ENCODE results near the gene FABP3. TPM values are rescaled to one million over a fixed set of nuclear protein-coding genes. Genes with fewer than 3 reads are reported as not detected.

FABP3 gene
- total and polyA plus RNA-seq, 8 donors, result 7.6 to 73.5 (median 43.0) TPM; not detected in 1

DNA sequence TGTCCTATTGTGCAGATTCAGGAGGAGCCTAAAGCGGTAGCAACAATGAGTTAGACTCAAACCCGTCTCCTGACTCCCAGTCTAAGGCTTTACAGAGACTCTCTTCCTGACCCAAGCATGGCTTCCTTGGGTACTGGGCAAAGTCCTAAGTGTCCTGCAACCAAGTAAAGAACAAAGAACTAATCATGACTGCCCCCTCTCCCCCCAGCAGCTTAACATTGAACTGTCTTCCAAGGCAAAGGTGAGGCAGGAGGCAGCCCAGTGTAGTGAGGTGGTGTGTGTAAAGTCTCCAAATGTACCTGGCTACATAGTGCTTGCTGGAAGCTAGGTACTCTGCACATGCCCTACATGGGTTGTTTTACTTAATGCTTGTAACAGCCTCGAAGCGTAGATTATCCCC lies 2.3 kb downstream of the FABP3 start:
- DNase-seq, result no peak
- TF ChIP-seq, protein P1, sequence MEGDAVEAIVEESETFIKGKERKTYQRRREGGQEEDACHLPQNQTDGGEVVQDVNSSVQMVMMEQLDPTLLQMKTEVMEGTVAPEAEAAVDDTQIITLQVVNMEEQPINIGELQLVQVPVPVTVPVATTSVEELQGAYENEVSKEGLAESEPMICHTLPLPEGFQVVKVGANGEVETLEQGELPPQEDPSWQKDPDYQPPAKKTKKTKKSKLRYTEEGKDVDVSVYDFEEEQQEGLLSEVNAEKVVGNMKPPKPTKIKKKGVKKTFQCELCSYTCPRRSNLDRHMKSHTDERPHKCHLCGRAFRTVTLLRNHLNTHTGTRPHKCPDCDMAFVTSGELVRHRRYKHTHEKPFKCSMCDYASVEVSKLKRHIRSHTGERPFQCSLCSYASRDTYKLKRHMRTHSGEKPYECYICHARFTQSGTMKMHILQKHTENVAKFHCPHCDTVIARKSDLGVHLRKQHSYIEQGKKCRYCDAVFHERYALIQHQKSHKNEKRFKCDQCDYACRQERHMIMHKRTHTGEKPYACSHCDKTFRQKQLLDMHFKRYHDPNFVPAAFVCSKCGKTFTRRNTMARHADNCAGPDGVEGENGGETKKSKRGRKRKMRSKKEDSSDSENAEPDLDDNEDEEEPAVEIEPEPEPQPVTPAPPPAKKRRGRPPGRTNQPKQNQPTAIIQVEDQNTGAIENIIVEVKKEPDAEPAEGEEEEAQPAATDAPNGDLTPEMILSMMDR (IDR thresholded peaks at IDR 0.05), result no peak
- TF ChIP-seq EP300 (IDR thresholded peaks at IDR 0.05), result no peak
- no peak for TF ChIP-seq POLR2AphosphoS5 (IDR thresholded peaks at IDR 0.05)
- TF ChIP-seq POLR2A (IDR thresholded peaks at IDR 0.05), result no peak
- H3K27ac ChIP-seq, result peak overlapping the region in 1 of 5 donors; percentile 86

DNA sequence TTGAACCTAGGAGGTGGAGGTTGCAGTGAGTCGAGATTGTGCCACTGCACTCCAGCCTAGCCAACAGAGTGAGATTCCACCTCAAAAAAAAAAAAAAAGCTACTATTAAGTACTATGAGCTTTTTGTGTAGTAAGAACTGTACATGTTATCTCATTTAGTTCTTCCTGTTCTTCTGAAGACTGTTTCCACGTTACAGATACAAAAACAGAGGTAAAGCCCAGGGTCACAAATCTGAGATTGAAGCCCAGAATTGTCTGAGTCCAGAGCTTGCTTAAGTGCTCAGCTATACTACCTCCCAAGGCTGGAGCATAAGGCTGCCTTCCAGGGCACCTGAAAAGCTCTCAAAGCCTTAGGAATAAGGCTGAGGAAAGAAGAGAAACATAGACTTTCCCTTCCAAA lies 2.9 kb downstream of the FABP3 start:
- Histone ChIP-seq H3K4me1 (peaks cover 19 to 57% (median 40%) of the 10 kb centered on the region in 4 donors), H3K27ac (peak overlapping the region in 2 of 5 donors; percentile 21 to 86), H3K36me3 (peaks cover 4 to 29% (median 24%) of the 10 kb centered on the region in 4 donors), H3K9me3 (no peaks in the 10 kb centered on the region), H3K27me3 (no peaks in the 10 kb centered on the region), H3K4me3 (no peak overlapping the region)
- TF ChIP-seq POLR2AphosphoS5 (IDR thresholded peaks at IDR 0.05), result no peak
- no peak for TF ChIP-seq EP300 (IDR thresholded peaks at IDR 0.05)
- DNase-seq, result no peak
- WGBS, 5 donors, result 52 to 74% (median 59%) methylated on average over 2 of the region's 2 CpGs
- intact Hi-C loops (cut with DNase I; ENCODE audit: low total_unique reads), result no loop called here

More for the DNA sequence above, 2.3 kb downstream of the FABP3 start:
- Histone ChIP-seq H3K4me3 (no peak overlapping the region), H3K4me1 (peaks cover 19 to 57% (median 39%) of the 10 kb centered on the region in 4 donors), H3K27me3 (no peaks in the 10 kb centered on the region), H3K36me3 (peaks cover 0 to 23% (median 19%) of the 10 kb centered on the region in 4 donors), H3K9me3 (no peaks in the 10 kb centered on the region)
- intact Hi-C loops (cut with DNase I; ENCODE audit: low total_unique reads), result no loop called here
- 88 to 97% (median 90%) methylated on average over 4 of the region's 4 CpGs for WGBS, 5 donors

DNA sequence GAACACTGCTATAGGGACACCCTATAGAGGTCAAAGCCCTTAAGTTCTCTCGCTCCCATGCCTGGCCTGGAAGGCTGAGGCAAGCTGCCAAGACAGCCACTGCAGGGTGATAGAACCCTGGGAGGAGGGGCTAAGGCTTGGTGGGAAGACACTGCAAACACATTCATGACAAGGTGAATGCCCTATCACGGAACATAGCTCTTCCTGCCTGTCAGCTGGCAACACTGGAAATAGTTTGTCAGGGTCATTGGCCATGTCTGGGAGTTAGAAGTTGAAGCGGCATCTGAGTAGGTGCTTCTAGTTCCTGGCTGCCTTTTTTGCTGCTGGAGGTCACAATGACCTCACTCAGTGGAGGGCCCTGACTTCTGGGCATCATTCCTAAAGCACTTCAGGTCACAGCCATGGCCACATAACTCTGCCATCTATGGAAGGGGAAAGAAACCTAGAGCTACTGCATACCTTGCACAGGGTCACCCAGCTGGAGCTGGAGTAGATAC lies 4.2 kb downstream of the FABP3 start:
- peak overlapping the region in 3 of 5 donors; percentile 5 to 70 (median 30) for H3K27ac ChIP-seq
- peaks cover 17 to 42% (median 38%) of the 10 kb centered on the region in 4 donors for H3K36me3 ChIP-seq
- intact Hi-C loops (cut with DNase I; ENCODE audit: low total_unique reads), result no loop called here
- no peak overlapping the region for H3K4me3 ChIP-seq
- TF ChIP-seq POLR2A (IDR thresholded peaks at IDR 0.05) (no peak), POLR2AphosphoS5 (IDR thresholded peaks at IDR 0.05) (peak in 1 of 3 donors; percentile 13), EP300 (IDR thresholded peaks at IDR 0.05) (no peak)
- TF ChIP-seq, protein P1 (IDR thresholded peaks at IDR 0.05), result no peak
- H3K27me3 ChIP-seq, result no peaks in the 10 kb centered on the region
- DNase-seq, result peak; percentile 22 to 31
- H3K9me3 ChIP-seq, result no peaks in the 10 kb centered on the region
- peaks cover 13 to 53% (median 33%) of the 10 kb centered on the region in 4 donors for H3K4me1 ChIP-seq
- WGBS, 5 donors, result 75 to 91% (median 87%) methylated on average over 3 of the region's 3 CpGs

DNA sequence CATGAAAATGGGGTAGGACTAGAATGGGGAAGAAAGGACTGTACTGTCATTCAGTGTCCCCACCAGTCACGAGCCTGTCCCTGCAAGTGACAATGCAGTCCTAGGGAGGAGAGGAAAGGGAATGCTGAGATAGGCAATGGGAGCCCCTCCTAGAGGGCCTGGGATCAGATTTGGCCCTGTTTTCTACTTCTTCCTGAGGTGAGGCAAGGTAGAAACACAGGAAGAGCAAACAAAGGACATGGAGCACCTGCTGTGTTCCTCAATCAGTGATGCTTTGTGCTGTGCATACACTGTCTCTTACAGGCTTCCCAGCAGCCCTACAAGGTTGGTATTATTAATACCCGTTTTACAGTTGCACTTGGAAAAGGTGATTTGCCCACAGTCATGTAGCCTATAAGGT lies 6.1 kb downstream of the FABP3 start:
- H3K9me3 ChIP-seq, result no peaks in the 10 kb centered on the region
- H3K4me1 ChIP-seq, result peaks cover 0 to 34% (median 15%) of the 10 kb centered on the region in 4 donors
- 68 to 96% (median 82%) methylated on average over 2 of the region's 2 CpGs for WGBS, 5 donors
- H3K4me3 ChIP-seq, result no peak overlapping the region
- intact Hi-C loops (cut with DNase I; ENCODE audit: low total_unique reads), result no loop called here
- H3K27me3 ChIP-seq, result no peaks in the 10 kb centered on the region
- H3K27ac ChIP-seq, result peak overlapping the region in 1 of 5 donors; percentile 70
- TF ChIP-seq POLR2AphosphoS5 (IDR thresholded peaks at IDR 0.05), result no peak
- TF ChIP-seq, protein P1 (IDR thresholded peaks at IDR 0.05), result no peak
- no peak for TF ChIP-seq EP300 (IDR thresholded peaks at IDR 0.05)
- TF ChIP-seq POLR2A (IDR thresholded peaks at IDR 0.05), result no peak
- DNase-seq, result no peak
- peaks cover 17 to 52% (median 45%) of the 10 kb centered on the region in 4 donors for H3K36me3 ChIP-seq
